Hepatocyte (in vitro differentiated cells): ENCODE results near the gene NOS1AP.

Source experiments
- EZH2 ChIP-seq: fragments of 200-600 bp; sonication (generic); IDR thresholded peaks from 2 replicates; pipeline ENCODE4 v1.6.1; 2016; ENCODE audit warnings: antibody characterized with exemption, mild to moderate bottlenecking, borderline replicate concordance
- EZH2phosphoT487 ChIP-seq: fragments of 200-600 bp; sonication (generic); IDR thresholded peaks from one replicate; pipeline ENCODE4 v1.6.1; 2018; ENCODE audit warnings: antibody characterized with exemption, mild to moderate bottlenecking, low read depth, moderate library complexity; ENCODE audit not compliant: unreplicated experiment, severe bottlenecking
- TF ChIP-seq, protein P1 (sequence below): fragments of 200-600 bp; sonication (generic); IDR thresholded peaks from 2 replicates; pipeline ENCODE4 v1.5.1; 2016; ENCODE audit warnings: antibody characterized with exemption, mild to moderate bottlenecking; ENCODE audit not compliant: poor library complexity

GRCh38 chr1:162242804-162243203 is 173.3 kb downstream of the NOS1AP start:
- TF ChIP-seq, protein P1, sequence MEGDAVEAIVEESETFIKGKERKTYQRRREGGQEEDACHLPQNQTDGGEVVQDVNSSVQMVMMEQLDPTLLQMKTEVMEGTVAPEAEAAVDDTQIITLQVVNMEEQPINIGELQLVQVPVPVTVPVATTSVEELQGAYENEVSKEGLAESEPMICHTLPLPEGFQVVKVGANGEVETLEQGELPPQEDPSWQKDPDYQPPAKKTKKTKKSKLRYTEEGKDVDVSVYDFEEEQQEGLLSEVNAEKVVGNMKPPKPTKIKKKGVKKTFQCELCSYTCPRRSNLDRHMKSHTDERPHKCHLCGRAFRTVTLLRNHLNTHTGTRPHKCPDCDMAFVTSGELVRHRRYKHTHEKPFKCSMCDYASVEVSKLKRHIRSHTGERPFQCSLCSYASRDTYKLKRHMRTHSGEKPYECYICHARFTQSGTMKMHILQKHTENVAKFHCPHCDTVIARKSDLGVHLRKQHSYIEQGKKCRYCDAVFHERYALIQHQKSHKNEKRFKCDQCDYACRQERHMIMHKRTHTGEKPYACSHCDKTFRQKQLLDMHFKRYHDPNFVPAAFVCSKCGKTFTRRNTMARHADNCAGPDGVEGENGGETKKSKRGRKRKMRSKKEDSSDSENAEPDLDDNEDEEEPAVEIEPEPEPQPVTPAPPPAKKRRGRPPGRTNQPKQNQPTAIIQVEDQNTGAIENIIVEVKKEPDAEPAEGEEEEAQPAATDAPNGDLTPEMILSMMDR: no peak
- TF ChIP-seq EZH2phosphoT487 (no peak), EZH2 (no peak)
